NCI-H345 (cell line): ENCODE data around the gene SNX5.
"Not testable (repeated sequence)": the region's sequence is repeated elsewhere in the genome, so short reads cannot be mapped to it uniquely, and the experiment has no call there.

Source experiments
- DNase-seq: peaks from one replicate; lab custom pipeline; 2025; lab: John Stamatoyannopoulos, UW

Gene SNX5

DNA sequence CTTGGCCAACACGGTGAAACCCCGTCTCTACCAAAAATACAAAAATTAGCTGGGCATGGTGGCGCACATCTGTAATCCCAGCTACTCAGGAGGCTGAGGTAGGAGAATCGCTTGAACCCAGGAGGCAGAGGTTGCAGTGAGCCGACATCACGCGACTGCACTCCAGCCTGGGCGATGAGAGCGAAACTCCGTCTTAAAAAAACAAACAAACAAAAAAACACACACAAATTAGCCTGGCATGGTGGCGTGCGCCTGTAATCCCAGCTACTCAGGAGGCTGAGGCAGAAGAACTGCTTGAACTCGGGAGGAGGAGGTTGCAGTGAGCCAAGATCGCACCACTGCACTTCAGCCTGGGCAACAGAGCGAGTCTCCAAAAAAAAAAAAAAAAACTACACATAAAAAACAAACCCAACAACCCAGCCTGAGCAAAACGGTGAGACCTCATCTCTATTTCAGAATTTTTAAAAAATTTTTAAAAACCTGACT lies 8.2 kb downstream of the SNX5 start:
- not testable (repeated sequence) for DNase-seq

DNA sequence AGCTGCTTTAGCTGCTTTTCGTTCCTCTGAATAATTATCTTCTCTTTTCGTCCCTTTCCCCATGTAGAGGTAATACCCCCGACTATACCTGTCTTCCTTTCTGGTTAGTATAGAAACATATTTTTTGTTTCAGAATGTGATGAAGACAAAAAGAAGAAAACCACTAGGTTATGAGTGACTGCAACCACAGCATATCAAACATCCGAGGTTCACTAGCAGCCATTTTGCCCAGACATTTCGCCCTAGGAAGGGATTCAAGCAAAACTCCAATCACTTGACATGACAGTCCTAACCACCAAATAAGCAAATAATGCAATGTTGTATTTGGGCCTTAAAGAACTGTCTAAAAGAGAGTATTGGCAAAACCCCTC lies 9.4 kb downstream of the SNX5 start:
- DNase-seq: no peak

DNA sequence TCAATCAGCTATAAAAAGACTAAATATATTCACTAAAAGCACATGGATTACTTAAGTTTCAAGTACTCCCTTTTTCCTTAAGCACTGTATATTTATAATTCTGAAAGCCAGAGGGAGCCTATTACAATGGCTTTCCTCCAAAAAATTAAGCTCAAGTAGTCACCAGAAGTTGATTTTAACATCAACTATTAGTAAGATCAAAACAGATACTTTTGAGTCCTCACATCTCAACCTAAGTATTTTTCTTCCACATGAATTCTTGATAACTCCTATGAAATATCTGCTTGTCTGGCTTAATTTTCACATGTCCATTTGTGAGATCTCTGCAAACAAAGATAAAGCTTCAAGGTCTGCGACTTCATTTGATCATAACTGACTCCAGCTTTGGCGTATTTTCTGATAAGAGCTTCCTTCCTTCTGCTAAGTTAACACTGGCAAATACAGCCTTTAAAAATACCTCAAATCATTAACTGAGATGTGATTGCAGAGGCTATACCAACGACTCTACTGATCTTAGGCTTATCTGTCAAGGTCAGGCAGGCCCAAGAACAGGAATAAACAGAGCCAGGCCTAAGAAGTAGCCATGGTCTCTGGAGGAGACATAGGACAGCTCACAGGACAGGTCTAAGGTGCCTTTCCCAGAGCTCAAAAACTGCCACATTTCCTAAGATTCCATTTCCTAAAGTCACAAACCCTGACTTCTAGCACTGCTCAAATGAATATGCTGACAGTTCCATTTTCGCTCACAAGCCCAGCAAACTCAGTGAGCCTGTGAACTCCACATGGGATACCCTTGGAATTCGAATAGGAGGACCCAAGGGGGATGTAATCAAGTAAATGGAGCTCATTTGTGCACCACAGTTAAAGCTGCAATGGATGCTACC lies 10.0 kb downstream of the SNX5 start:
- no peak for DNase-seq

DNA sequence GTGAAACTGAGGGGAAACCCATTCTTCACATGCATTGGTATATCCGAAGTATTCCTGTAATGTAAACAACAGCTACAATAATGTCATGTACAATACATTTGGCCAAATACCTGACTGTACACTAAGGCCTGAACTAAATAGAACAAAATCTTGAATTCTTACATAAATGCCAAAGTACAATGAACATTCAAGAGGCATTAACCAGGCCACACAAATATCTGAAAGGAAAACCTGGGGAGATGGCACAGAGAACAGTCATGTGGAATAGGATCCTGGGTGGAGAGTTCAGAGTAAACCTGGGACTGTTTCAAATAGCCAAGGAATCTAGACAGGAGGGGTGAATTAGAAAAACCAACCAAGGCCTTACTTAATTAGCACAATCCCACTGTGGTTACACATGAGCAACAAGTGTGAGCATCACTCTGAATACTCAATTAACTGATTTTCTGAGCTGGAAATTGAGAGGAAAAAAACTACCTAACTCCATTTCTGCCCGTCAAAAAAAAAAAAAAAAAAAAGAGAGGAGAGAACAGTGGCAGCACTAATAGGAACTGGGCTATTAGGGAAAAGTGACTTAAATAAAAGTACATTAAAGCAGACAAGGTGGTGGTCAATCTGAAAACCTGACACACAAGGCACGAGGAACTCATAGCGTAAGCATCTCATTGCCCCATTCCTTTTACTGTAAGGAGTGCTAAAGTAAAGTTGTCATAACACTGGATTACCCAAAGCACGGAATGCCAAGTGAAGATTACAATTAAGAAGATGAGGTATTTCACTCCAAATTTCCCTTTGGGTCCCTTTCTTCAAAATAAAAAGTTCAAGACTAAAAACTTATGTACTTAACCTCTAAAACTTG lies 10.9 kb downstream of the SNX5 start:
- no peak for DNase-seq

DNA sequence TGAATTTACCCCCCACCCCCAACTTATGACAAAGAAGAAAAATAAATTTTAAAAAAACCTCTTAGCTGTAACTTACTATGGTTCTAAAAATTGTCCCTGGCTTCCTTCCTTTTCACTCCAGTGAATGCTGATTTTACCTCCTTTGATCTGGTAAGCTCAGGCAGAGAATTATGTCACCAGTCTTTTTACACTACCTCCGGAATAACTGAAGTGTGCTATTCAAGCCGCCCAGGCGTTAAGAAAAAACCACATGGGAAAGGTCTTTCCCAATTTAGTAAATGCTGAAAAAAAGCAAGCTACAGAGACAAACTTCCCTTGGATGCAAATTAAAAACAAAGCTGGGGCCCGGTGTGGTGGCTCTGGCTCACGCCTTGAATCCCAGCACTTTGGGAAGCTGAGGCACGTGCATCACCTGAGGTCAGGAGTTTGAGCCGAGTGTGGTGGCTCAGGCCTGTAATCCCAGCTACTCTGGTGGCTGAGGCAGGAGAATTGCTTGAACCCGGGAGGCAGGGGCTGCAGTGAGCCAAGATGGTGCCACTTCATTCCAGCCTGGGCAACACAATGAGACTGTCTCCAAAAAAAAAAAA lies 12.4 kb downstream of the SNX5 start:
- no peak for DNase-seq

DNA sequence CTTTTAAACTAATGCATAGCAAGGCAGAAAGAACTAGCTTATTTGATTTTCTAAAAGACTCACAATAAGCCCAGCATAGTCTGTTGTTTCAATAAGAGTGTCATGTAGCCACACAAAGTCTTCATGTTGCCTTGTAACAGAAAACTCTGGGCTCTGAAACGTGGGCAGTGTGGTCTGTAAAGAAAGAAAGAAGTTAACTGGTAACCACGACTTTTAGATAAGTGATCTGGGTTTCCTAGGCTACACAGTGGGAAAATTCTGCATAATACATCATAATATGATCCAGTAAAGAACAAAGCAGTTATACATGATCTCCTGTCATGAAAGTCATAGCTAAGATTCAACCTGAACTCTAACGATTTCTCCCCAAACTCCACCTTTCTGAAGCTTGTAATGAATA lies 13.3 kb downstream of the SNX5 start:
- no peak for DNase-seq

DNA sequence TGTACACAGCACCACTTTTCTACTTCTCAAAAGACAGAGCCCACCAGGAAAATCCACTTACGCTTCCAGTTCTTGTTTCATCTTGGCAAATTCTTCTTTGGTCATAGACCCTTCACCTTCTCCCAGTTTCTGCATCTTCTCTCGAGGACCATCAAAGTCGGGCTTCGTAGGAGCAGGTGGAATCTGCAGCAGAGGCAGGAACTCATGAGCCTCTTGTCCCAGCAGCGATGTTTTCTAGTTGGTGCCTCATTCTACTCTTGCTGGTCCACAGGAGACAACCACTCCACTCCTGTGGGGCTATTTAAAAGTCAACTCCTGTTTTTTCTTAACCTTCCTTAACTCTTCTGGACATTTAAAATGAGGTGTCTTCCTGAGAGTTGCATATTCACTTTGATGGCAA lies 14.7 kb downstream of the SNX5 start:
- DNase-seq: no peak

DNA sequence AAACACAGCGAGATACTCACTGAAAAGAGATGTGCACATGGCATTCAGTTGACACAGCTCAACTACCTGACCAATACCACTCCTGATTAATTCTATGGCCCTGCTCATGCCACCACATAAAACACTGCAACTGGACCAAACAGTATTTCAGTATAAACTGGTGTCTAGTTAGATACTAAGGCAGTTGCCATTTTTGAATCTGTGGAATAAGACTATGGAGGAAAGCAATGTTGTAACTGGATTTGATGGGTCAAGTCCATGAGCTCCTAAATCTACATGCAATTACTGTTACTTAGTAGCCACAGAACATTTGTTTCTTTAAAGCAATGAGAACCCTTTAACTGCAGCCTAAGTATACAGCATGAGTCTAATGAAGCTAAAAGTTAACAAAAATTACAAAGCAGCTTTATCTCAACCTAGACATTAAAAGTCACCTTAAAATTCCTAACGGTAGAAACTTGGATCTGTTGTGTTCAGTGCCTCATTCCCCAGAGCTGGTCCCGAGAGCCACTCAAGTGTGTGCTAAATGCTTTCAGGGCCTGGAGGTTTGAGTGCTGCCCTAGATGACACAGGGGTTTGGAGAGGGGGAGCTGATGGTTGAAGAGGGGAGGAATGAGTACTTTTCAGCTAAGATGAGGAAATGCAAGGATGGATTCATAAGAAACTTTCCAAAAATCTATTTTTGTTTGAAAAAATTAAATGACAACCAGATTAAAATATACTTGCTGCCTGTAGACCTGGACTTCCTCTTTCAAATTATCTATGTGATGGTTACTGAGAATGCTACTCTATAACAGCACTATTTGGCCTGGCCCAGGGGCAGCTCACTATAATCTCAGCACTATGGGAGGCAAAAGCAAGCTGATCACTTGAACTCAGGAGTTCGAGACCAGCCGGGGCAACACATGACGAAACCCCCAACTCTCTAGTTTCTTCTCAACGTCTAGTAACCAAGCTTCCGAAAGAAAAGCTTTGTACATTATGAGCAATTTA lies 15.6 kb downstream of the SNX5 start:
- DNase-seq: no peak

DNA sequence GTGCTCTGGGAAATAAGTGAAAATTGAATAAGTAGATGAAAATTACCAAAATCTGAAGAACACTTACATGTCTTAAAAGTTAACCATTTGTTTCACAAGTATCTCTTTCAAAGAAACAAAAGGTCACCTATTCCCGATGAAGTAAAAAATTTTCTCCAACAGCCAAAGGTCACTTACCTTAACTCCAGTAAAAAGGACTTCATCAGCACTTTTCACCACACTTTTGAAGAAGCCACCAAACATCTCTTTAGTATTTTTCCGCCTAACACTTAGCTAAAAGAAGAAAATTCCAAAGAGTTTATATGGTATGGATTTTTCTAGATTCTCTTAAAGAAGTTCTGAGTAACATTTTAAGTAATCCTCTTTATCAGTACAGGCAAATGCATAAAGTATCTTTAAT lies 17.3 kb downstream of the SNX5 start:
- no peak for DNase-seq

DNA sequence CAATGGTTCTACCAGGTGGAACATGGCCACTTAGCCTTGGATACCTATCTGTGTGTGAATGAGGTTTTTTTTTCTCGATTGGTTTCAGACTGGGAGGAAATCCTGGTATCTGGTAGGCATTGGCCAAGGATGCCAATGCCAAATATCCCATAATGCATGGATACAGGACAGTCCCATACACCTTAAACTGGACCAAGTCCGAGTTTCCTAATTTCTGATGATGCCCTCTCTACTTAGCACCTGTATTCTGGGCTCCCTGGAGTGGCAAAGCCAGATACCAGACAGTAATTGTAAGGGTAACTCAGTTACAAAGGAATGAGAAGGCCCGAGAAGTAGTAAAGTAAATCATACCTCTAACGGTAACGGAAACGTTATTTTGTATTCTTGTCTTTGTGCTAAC lies 17.9 kb downstream of the SNX5 start:
- no peak for DNase-seq

DNA sequence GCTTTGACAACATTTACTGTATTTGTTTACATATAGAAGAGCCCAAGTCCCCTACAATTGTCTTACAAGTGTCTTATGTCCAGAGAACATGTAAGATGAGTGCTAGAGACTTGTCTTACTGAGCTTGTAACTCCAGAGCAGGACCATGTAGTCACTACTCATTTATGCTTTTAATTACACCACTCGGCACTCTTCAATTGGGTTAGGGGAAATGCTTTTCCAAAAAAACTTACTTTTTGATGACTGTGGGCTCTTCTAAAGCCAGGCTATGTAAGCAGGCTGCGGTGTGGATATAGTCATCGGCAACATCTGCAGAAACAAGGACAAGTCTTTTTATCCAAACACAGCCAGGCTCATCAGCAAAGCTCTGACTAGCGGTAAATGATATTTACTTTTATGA lies 18.7 kb downstream of the SNX5 start:
- no peak for DNase-seq

DNA sequence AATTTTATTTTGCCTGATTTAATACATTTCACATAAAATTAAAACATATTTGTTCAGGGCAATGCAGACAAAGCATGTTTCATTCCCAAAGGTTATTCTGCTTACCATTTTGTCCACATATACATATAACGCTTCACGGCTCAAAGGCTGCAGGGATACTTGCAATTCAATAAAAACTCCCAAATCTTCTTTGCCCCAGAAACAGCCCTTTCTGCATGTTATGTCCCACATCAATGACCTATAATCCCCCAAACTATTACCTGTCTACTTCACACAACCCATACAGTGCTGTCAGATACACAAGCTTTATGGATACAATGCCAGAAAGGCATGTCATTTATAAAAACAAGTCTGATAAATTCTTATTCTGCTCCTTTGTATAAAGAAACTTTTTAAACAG lies 20.2 kb downstream of the SNX5 start:
- no peak for DNase-seq

DNA sequence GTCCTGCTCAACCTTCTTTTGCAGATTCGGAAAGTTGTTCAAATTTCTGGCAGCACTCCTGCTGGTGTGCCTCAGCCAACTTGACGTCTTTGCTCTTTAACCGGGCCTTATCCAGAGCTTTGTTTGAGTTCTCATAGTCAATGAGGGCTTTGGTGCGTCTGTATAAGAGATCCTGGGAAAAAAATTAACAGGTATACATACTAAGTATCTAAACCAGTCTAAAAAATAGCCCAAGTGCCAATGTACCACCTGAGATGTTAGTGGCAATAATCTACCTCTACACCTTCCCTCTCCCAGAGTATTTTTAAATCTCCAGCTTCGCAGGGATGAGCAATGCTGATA lies 21.1 kb downstream of the SNX5 start:
- DNase-seq: no peak

DNA sequence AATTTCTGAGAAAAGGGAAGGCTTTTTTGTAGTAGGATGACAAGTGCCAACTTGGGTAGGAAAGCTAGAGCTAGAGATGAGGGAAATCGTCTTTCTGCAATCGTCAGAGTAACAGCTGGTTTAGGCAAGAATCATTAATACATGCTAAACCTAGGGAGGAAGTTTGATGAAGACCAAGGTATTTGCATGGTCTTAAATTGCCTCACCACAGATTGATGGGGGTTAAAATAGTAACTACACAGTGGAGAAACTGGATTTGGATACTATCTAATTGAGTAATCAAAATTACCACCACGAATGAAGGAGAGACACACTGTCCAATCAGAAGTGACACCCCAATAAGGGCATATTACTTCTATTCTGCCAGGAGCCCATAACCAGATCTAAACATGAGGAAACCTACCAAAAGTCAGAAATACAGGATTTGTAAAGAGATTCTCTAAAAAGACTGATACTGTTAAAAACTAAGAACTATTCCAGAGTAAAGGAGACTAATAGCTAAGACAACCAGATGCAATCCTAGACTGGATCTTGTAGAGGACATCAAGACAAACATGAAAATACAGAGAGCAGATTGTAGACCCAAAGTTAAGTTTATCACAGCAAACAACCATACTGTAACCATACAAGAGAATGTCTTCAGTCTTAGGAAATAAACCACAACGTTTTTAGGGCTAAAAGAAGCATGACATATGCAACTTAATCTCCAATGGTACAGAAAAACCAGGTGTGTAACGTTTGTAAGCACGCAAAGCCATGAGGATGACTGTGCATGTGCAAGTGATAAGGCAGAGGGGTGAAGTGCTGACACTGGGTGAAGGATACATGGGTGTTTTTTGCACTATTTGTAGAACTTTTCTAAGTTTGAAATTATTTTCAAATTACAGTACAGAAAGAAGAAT lies 21.8 kb downstream of the SNX5 start:
- DNase-seq: no peak

DNA sequence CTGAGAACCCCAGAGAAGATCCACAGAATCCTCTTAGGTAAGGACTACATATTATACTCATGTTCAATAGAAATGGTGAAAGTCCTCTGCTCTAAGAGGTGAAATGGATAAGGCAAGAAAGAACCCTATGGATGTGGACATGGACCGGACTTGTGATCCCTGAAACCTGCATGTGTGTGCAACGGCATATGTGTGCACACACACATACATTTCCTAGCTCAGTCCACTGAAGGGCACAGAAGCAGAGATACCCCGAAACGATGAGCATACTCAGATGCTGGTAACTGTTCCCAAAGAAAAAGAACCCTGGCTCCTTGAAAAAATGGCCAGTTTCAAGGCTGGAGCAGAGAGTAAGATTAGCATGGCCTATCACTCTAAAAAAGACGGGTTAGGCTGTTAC lies 22.6 kb downstream of the SNX5 start:
- no peak for DNase-seq

DNA sequence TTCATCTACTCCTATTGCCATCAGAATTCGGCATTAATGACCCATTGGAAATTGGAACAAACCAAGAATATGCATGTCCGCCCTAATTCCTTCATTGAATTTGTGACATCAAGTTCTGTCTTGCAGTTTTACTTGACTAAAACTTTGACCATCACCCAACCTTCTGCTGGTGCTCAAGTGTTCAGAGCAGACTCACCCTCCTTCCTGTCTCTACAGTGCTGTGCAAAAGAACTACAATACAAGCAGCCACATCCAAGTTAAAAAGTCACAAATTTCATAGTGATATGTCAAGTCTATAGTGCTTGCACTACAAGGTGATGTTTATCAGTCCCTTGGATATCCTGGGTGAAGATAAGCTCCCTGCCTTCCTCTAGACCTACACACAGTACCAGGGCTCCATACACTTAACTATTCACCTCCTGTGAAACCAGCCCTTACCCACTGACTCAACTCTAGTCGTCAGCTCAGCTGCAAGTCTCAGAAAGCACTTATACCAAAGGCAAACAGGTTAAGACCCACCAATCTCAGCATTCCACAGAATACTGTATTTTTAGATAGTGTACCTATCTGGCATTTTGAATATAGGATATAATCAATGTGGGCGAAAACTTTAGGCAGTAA lies 23.6 kb downstream of the SNX5 start:
- DNase-seq: no peak

DNA sequence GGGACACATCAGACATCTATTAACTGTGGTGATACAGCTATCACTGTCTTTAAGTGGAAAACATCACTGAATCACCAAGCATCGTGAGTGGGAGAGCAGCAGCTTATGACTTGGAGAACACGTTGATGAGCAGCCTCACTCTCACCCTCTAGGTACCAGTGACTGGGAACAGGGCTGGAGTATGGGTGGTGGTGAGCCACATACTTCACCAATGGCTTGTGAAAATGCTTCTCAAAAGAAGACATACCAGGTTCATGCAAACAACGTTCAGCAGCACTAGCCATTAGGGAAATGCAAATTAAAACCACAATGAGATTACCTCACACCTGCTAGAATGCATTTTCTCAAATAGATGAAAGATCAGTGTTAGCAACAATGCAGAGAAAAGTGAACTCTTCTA lies 25.3 kb downstream of the SNX5 start:
- no peak for DNase-seq

DNA sequence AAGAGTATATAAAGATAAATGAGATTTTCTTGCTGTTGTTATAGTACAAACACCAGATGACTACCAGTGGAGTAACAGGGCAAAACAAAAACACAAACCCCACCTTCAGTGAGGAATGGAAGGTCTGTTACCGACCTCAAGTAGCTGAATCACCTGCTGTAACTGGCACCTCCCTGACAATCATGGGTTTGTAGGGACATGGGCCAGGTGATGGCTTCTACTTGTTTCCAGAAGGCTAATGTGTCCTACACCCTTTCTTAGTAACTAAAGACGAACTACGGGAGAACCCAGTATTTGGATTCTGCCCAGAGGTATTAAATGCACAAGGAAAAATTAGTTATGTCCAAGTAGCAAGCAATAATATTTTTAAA lies 26.8 kb downstream of the SNX5 start:
- DNase-seq: no peak

DNA sequence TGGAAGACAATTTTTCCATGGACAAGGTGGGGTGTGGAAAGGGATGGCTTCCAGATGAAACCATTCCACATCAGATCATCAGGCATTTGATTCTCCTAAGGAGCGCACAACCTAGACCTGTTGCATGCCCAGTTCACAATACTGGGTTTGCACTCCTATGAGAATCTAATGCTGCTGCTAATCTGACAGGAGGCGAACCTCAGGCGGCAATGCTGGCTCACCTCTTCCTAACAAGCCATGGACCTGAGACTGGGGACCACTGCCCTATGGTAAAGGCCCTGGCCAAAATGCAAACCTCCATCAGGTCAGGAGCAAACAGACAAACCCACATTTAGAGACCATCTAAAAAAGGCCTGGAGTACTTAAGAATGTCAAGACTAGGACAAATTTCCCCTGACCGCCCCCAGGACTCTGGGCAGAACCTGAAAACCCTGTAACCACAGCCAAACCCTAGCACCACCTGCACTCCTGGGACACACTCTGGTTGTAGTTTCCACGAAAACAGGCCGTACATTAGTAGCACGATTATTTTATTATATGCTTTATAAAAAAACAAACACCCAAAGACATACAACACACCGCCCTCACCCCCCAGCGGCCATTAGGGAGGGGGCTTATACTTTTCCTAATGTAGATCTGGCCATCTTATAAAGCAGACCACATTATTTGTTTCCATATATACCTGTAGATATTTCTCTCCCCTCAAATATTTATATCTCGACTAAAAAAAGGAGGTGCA lies 27.3 kb downstream of the SNX5 start:
- no peak for DNase-seq
